GM19099 (cell line): ENCODE measurements around the gene MED25.

Experiments
- POLR2A ChIP-seq: IDR thresholded peaks from 3 replicates; pipeline ENCODE4 v1.6.1; 2011; ENCODE audit warnings: low read depth; ENCODE audit not compliant: insufficient read length; ENCODE audit errors: extremely low read depth

The MED25 gene

DNA sequence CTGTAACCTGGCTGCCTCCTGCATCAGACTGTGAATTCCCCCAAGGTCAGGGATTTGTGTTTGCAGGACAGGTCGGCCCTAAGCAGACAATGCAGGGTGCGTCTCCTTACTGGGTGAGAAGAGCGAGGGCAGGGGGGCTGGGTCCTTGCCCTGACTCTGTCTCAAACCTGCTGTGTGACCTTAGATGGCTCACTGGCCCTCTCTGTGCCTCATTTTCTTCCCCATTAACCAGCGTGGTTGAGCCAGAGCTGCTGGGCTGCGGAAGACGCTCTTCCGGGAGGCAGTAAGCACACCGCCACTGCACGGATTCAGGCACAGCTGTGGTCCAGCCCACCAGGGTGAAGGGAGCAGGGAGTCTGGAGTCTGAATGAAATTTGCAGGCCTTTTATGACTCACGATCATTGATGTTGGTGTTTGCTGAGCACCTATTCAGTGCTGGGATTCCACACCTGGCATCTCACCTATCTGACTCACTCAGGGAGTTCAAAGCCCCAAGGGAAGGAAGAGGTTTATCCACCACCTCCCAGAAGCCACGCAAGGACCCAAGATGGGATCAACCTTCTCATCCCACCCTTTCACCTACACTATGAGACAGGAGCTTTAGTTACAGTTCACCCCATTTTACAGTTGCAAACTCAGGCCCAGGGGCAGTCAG, 56.5 kb downstream of the MED25 start:
- TF ChIP-seq POLR2A: no peak

DNA sequence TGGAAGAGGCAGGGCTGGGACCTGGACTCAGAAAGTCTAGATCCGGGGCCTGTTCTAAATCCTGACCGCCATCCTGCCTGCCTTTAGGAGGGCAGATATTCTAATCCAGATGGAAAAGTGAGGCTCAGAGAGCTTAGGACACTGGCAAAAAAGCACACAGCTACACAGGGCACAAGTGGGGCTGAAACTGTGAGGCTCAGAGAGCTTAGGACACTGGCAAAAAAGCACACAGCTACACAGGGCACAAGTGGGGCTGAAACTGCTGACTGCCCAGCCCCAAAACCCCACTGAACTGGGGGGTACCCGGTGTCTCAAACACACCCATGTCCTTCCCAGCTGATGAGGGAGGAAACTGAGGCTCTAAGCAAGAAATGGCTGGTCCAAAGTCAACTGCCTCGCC, 57.1 kb downstream of the MED25 start:
- TF ChIP-seq POLR2A: no peak

DNA sequence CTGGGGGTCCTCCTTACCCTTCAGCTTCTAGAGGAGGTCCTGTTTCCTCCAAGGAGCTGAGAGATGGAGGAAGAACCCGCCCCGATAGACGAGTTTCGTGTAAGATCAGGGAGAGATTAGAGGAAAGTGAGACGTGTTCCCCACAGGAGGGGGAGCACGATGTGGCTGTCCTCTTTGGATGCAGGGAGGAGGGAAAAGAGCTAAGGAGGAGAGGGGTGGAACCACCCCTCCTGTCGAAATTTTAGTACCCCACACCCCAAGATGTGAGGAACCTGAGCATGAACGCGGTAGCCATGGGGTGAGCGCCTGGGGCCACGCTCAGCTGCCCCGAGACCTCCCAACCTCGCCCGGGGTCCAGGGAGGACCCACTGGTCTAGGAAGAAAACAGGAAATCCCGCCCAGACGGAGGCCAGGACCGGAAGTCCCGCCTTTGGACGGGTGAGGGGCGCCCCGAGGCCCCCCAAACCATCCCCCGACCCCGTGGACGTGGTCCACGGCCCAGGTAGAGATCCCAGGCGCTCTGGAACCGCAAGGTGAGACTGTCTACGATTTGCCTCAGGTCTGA, 57.9 kb downstream of the MED25 start:
- peak; percentile 54 for TF ChIP-seq POLR2A

DNA sequence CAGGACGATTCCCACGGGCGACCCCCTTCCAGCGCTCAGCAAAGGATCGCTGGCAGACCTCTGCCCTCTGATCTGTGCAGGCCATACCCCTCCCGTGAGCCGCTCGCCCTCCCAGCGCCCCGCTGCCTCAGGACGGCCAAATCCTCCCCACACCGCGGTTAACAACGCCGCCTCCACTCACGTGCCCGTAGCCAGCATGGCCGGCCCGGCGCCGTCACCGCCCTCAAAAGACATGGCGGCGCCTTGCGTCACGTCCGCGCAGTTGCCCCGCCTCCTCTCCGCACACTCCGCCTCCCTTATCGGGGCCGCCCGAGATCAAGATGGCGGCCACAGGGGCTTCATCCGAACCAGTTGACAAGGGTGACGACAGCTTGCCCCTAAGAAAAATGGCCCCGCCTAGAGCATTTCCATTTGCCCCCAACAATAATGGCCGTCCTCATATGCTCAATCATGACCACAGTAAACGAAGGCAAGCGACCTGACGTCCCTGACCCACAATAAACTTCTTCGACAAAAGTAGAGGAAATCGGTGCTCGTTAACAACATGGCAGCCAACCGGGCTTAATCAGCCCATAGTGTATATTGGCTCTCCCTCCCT, 58.4 kb downstream of the MED25 start:
- peak; percentile 58 for TF ChIP-seq POLR2A

DNA sequence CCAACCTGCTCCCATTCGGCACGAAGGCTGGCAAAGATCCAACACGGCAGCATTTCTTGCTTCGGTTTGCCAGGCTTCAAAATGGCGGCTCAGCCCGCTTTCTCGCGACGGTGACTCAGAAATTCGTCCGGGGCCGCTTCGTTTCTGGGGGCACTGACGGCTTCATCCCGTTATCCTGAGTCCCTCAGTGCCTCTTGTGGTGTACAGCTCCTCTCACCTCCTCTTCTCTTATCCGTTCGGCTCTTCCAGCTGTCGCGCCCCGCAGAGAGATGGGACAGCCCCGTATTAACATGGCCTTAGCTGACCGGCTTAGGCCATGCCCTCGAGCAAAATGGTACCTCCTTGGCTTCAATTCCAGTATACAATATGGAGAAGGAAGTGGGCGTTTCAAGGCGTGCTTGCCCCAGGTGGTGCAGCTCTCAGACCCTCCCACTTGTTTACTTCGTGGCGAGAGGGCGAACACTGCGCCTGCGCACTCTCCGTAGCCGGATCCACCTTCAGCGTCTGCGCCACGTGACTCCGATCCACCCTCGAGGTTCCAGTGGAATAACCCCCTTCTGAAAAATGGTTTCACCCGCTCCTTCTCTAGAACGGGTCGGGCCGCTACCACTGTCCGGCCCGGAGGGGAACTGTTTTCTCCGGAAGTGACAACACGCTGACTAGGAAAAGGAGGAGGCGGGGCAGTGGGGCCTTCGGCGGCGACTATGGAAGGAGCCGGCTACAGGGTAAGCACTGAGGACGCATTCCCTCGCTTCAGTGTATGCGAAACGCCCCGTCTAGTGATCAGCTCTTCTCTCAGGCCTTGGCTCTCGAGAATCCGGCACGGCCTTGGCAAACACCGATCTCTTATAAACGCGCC, 59.2 kb downstream of the MED25 start, which contains the start of the genes AKT1S1 and TBC1D17:
Gene AKT1S1 (minus strand): TSS at position 336 of the 859 bp plus-strand sequence. CDS start 4,060 bp downstream, outside the sequence.
Gene TBC1D17 (plus strand): TSS at position 683 of the 859 bp plus-strand sequence. CDS start 22 bp downstream, at position 705.
- TF ChIP-seq POLR2A: peak; percentile 60

DNA sequence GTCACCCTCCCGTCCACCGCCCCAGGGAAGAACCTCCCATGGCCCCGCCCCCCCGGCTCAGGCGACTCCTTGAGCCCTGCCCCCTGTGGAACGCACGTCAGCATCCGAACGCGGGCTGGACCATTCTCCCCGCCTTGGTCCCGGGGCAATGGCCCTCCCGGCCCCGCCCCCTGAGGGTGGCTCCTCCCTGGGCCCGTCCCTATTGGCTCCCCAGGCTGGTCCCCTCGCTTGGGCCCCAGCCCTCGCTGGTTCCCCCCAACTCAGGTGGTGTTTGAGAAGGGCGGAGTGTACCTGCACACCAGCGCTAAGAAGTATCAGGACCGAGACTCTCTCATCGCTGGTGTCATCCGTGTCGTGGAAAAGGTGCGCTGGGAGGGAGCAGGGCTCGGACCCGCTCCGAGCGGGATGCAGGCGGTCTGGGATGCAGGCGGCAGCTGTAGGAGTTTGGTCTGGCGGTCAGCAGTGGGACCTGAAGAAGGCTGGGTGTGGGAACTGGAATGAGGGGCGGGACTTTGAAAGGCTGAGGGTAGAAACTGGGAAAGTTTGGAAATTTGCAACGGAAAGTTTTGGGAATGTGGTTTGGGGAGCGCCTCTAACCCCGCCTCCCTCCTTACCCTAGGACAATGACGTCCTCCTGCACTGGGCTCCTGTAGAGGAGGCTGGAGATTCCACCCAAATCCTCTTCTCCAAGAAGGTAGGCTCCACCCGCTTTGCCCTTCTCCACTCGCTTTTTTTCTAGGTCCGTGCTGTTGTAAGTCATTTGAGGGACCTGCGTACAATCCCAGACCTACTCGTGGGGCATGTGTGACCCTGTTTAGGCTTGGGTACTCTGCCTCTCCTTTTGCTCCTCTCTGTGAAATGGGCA, 60.0 kb downstream of the MED25 start:
- TF ChIP-seq POLR2A: peak; percentile 12

DNA sequence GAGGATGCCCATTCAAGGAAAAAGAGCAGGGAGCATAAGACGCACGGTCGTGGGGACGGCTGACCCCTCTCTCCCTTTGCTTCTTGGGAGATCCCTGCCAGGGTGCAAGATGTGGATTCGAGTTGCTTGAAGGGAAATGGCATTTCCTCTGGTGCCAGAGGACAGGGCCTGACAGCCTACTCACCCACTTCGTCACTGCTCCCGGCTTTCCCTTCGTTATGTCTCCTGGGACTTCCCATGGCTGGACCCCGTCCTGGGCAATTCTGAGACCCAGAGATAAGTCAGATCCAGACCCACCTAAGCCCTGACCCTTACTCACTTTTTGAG, 60.6 kb downstream of the MED25 start:
- no peak for TF ChIP-seq POLR2A

DNA sequence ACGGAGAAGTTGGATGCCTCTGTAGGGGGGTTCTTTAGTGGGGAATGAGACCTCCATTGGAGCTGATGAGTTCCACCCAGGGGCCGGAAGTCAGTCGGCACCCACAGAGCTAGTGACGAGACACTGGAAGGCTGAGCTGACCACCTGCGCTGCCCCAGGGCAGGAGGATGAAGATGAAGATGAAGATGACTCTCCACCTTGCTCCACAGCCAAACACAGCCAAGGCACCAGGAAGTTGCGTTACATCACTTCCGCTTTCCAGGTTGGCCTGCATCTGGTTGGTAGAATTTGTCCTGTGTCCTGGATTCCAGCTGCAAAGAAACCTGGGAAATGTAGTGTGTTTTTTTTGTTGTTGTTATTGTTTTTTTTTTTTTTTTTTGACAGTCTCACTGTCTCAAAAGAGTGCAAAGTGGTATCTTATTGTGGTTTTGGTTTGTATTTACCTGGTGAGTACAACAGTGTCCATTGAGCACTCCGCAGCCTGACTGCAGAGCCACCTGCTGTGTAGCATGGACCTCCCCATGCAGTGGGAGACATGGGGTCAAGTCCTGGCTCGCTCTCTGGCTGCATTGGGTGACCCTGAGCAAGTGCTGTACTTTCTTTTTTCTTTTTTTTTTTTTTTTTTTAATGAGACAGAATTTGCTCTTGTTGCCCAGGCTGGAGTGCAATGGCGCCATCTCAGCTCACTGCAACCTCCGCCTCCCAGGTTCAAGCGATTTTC, 61.3 kb downstream of the MED25 start:
- no peak for TF ChIP-seq POLR2A

DNA sequence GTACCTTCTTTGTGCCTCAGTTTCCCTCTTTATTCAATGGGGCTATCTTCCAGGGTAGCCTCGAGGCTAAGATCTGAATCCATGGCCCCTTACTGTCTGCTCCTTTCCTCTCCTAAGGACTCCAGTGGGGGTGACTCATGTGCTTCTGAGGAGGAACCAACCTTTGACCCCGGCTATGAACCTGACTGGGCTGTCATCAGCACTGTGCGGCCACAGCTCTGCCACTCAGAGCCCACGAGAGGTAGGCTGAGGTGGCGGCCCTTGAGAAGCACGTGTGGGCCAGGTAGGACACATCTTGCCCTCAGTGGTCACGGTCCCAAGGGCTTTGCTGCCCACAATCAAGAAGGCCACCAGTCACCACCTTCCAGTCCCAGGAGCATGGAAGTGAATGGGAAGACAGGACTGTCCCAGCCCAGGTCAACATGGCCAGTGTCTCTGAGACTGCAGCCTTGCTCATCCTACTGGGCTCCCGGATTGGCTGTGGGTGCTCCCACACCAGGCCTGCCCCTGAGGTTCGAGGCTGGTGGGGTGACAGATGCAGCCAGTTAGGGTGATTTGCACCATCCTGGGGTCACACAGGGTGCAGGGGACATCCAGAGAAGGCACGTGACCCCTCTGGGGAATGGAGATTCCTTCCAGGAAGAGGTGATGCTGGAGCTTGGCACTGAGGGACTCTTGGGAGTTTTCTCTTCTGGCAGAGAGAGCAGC, 62.2 kb downstream of the MED25 start:
- no peak for TF ChIP-seq POLR2A

DNA sequence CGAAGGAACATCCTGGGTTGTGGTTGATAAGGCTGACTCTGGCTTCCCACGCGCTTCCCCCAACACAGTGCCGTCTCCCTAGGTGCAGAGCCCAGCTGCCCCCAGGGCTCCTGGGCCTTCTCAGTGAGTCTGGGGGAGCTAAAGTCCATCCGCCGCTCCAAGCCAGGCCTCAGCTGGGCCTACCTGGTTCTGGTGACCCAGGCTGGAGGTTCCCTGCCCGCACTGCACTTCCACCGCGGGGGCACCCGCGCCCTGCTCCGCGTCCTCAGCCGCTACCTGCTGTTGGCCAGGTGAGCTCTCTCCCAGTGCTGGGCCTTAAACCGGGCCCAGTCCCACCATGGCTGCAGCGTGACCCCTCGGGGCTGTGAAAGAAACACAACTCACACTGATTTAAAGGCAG, 63.1 kb downstream of the MED25 start:
- TF ChIP-seq POLR2A: no peak

DNA sequence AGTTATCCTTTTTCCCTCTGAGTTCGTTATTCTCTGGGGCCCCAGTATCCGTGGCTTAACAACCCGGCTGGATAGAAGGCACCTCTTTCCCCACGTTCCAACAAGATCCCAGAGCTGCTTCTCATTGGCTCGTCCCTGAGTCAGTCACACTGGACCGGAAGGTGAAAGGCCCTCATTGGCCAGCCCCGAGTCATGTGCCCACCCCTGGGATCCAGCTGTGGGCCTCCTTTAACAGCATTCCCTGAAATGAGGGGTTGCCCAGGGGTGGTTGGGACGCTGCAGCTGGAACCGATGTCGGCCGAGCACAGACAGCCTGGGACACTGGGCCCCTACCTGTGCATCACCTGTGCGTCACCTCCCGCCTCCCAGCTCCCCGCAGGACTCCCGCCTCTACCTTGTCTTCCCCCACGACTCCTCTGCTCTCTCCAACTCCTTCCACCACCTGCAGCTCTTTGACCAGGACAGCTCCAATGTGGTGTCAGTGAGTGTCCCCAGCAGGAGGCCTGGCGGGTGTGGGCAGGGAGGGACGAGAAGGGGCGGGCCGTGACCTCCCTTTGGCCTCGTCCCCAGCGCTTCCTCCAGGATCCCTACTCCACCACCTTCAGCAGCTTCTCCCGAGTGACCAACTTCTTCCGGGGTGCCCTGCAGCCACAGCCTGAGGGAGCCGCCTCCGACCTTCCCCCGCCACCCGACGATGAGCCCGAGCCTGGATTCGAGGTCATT, 63.7 kb downstream of the MED25 start:
- TF ChIP-seq POLR2A: no peak

DNA sequence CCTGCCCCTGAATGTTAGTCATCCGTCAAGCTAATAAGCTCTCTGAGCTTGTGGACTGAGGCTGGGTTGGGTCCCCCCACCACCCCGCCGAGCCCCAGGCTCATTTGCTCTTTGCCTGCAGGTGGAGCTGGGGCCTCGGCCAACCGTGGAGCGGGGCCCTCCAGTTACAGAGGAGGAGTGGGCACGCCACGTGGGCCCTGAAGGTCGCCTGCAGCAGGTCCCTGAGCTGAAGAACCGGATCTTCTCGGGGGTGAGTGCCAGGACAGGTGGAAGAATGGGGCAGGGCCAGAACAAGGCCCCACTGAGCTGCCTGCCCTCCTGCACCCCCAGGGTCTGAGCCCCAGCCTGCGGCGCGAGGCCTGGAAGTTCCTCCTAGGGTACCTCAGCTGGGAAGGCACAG, 64.6 kb downstream of the MED25 start:
- no peak for TF ChIP-seq POLR2A

DNA sequence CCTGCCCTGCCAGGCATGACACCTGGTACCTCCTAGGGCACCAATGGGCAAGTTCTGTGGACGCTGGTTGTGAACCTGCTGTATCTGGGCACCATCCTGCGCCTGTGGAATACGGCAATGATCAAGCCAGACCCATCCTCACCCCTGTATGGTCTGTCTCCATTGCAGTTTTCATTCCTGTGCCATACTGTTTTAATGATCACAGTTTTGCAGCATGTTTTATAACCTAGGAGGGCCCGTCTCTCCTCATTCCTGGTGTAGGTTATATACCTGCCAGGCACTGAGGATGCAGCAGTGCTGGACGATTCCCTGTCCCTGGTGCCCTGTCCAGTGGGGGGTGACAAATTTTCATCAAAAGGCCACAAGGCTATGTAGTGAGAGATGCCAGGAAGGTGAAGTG, 65.0 kb downstream of the MED25 start:
- TF ChIP-seq POLR2A: no peak
